CD1c-positive myeloid dendritic cell (primary cell): ENCODE measurements around the gene ASXL2.
A peak's percentile ranks its signal among the peaks of the same experiment; 100 is the strongest.
"Not testable (repeated sequence)": the region's sequence is repeated elsewhere in the genome, so short reads cannot be mapped to it uniquely, and the experiment has no call there.

Experiments
- DNase-seq: peaks from one replicate; pipeline ENCODE4 v3.0.0-alpha.2; 2016; ENCODE audit errors: extremely low spot score

ASXL2 gene

GRCh38 chr2:25833566-25833965, 44.7 kb downstream of the ASXL2 start:
- DNase-seq, result no peak

GRCh38 chr2:25832897-25833296, 45.4 kb downstream of the ASXL2 start:
- DNase-seq, result no peak

- no peak for DNase-seq
Observed at GRCh38 chr2:25831746-25832449, 46.4 kb downstream of the ASXL2 start.

- DNase-seq, result no peak
Observed at GRCh38 chr2:25829828-25830227, 48.5 kb downstream of the ASXL2 start.

- DNase-seq, result no peak
Observed at GRCh38 chr2:25829377-25829704, 48.9 kb downstream of the ASXL2 start.

- DNase-seq, result not testable (repeated sequence)
Observed at GRCh38 chr2:25828532-25829376, 49.5 kb downstream of the ASXL2 start.

- peak; percentile 16 for DNase-seq
Observed at GRCh38 chr2:25825238-25825637, 53.0 kb downstream of the ASXL2 start.

GRCh38 chr2:25824718-25825117, 53.6 kb downstream of the ASXL2 start:
- DNase-seq, result no peak

- DNase-seq, result no peak
Observed at GRCh38 chr2:25824216-25824615, 54.1 kb downstream of the ASXL2 start.

GRCh38 chr2:25822190-25823117, 55.8 kb downstream of the ASXL2 start:
- peak; percentile 51 for DNase-seq

- no peak for DNase-seq
Observed at GRCh38 chr2:25821225-25822056, 56.8 kb downstream of the ASXL2 start.

- no peak for DNase-seq
Observed at GRCh38 chr2:25819597-25820039, 58.7 kb downstream of the ASXL2 start.

- DNase-seq, result no peak
Observed at GRCh38 chr2:25817630-25818029, 60.7 kb downstream of the ASXL2 start.

- no peak for DNase-seq
Observed at GRCh38 chr2:25817006-25817405, 61.3 kb downstream of the ASXL2 start.

GRCh38 chr2:25816249-25816648, 62.0 kb downstream of the ASXL2 start:
- no peak for DNase-seq

GRCh38 chr2:25814681-25815080, 63.6 kb downstream of the ASXL2 start:
- DNase-seq, result no peak

GRCh38 chr2:25810428-25810827, 67.9 kb downstream of the ASXL2 start:
- DNase-seq, result no peak

- DNase-seq, result no peak
Observed at GRCh38 chr2:25809646-25810045, 68.6 kb downstream of the ASXL2 start.

- DNase-seq, result no peak
Observed at GRCh38 chr2:25808006-25808383, 70.3 kb downstream of the ASXL2 start.

- no peak for DNase-seq
Observed at GRCh38 chr2:25806941-25807340, 71.3 kb downstream of the ASXL2 start.

GRCh38 chr2:25805987-25806386, 72.3 kb downstream of the ASXL2 start:
- peak; percentile 9 for DNase-seq
